ENCODE data around the gene ADD2.

The ADD2 gene

GRCh38 chr2:70747284-70747683, 20.7 kb downstream of the ADD2 start:
- no peak for DNase-seq

GRCh38 chr2:70746094-70746974, 21.7 kb downstream of the ADD2 start:
- no peak for DNase-seq

- DNase-seq, result no peak
Measured at GRCh38 chr2:70745276-70745825, 22.6 kb downstream of the ADD2 start.

- DNase-seq, result no peak
Measured at GRCh38 chr2:70744397-70744796, 23.6 kb downstream of the ADD2 start.

- DNase-seq, result no peak
Measured at GRCh38 chr2:70743677-70744076, 24.3 kb downstream of the ADD2 start.

GRCh38 chr2:70743068-70743467, 24.9 kb downstream of the ADD2 start:
- DNase-seq, result no peak

- DNase-seq, result peak; percentile 31
Measured at GRCh38 chr2:70739492-70739891, 28.5 kb downstream of the ADD2 start.

GRCh38 chr2:70738159-70738558, 29.8 kb downstream of the ADD2 start:
- no peak for DNase-seq

GRCh38 chr2:70735071-70735470, 32.9 kb downstream of the ADD2 start:
- no peak for DNase-seq

GRCh38 chr2:70733646-70734180, 34.3 kb downstream of the ADD2 start:
- no peak for DNase-seq

GRCh38 chr2:70732766-70733645, 35.0 kb downstream of the ADD2 start:
- no peak for DNase-seq

GRCh38 chr2:70730730-70731129, 37.3 kb downstream of the ADD2 start:
- DNase-seq, result no peak

GRCh38 chr2:70729647-70730046, 38.4 kb downstream of the ADD2 start:
- no peak for DNase-seq

GRCh38 chr2:70728128-70728527, 39.9 kb downstream of the ADD2 start:
- no peak for DNase-seq

GRCh38 chr2:70726947-70727725, 40.9 kb downstream of the ADD2 start:
- DNase-seq, result no peak

- no peak for DNase-seq
Measured at GRCh38 chr2:70725505-70725904, 42.5 kb downstream of the ADD2 start.

- no peak for DNase-seq
Measured at GRCh38 chr2:70724366-70724765, 43.6 kb downstream of the ADD2 start.

- DNase-seq, result no peak
Measured at GRCh38 chr2:70723286-70723885, 44.6 kb downstream of the ADD2 start.

- DNase-seq, result no peak
Measured at GRCh38 chr2:70720124-70720523, 47.9 kb downstream of the ADD2 start.

- DNase-seq, result no peak
Measured at GRCh38 chr2:70719231-70719630, 48.8 kb downstream of the ADD2 start.

- DNase-seq, result no peak
Measured at GRCh38 chr2:70718736-70719135, 49.3 kb downstream of the ADD2 start.

GRCh38 chr2:70718241-70718640, 49.8 kb downstream of the ADD2 start:
- no peak for DNase-seq
